Peyer's patch (tissue), 4 donors: ENCODE results near the gene MUC20. TPM values are rescaled to one million over a fixed set of nuclear protein-coding genes. Genes with fewer than 3 reads are reported as not detected.
"Not testable (repeated sequence)": the region's sequence is repeated elsewhere in the genome, so short reads cannot be mapped to it uniquely, and the experiment has no call there.

Experiments
- DNase-seq, 3 donors: peaks; one replicate each; pipeline ENCODE4 v3.0.0-alpha.2; 2017 to 2019
- H3K27ac ChIP-seq, 4 donors: fragments of 200-600 bp; sonication (generic); one replicate each; pipeline ENCODE4 v1.5.1; 2016 to 2019
- H3K27me3 ChIP-seq, 2 donors: fragments of 200-600 bp; sonication (generic); one replicate each; pipeline ENCODE4 v1.5.1; 2019
- H3K36me3 ChIP-seq, 3 donors: fragments of 200-600 bp; sonication (generic); one replicate each; pipeline ENCODE4 v1.5.1; 2016 to 2019
- H3K4me1 ChIP-seq, 4 donors: fragments of 200-600 bp; sonication (generic); one replicate each; pipeline ENCODE4 v1.5.1; 2016 to 2019
- H3K4me3 ChIP-seq, 4 donors: fragments of 200-600 bp; sonication (generic); 1 replicate in 3 of 4; 2 replicates in 1 of 4; pipeline ENCODE4 v1.5.1; 2016 to 2019; ENCODE audit warnings: mild to moderate bottlenecking in 1 of 4
- H3K9me3 ChIP-seq, 4 donors: fragments of 200-600 bp; sonication (generic); one replicate each; pipeline ENCODE4 v1.5.1; 2016 to 2019; ENCODE audit warnings: mild to moderate bottlenecking in 1 of 4
- POLR2A ChIP-seq, 2 donors: fragments of 450-650 bp; IDR thresholded peaks; one replicate each; pipeline ENCODE4 v1.5.1; 2017; ENCODE audit warnings: antibody characterized with exemption in 2 of 2, mild to moderate bottlenecking in 2 of 2, moderate library complexity in 2 of 2
- small RNA-seq, 2 donors: library from RNA; depleted of rRNA; stranded (forward); fragments of <200 nt; gene quantifications; one replicate each; pipeline ENCODE3, GENCODE V24; 2016
- total RNA-seq, 4 donors: library from RNA; depleted of rRNA; stranded (reverse); fragments of >200 nt; gene quantifications; one replicate each; pipeline ENCODE4 v1.1.0, GENCODE V29; 2016
- TF ChIP-seq, protein P1 (sequence below), 6 experiments: fragments of 450-650 bp in 4 of 6; fragments of 200-600 bp in 2 of 6; sonication (generic) in 1 of 6; IDR thresholded peaks; one replicate each; pipeline ENCODE4 v1.5.1; 2017 to 2019; ENCODE audit warnings: antibody characterized with exemption in 6 of 6, mild to moderate bottlenecking in 3 of 6, moderate library complexity in 1 of 6

The MUC20 gene
- total RNA-seq, 4 donors from 2014 or later: 57.8 to 120 (median 87.7) TPM

DNA sequence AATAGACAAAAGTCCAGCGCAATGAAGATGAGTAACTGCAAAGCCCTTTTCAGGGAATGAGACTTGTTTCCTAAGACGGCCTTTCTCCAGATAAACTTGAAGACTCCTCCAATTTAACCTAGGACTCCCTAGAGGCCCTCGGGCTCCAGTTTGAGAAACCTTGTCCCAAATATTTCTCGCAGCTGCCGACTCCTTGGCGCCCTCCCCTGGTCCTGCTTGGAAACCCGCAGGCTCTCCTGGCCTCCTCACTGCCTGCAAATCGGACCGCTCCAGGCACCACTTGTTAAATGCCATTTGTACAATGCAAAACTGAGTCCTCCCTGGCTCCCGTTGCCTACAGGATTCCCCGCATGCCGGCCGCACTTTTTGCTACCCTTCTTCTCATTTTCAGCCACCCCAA is 54.1 kb downstream of the MUC20 start:
- TF ChIP-seq, protein P1, sequence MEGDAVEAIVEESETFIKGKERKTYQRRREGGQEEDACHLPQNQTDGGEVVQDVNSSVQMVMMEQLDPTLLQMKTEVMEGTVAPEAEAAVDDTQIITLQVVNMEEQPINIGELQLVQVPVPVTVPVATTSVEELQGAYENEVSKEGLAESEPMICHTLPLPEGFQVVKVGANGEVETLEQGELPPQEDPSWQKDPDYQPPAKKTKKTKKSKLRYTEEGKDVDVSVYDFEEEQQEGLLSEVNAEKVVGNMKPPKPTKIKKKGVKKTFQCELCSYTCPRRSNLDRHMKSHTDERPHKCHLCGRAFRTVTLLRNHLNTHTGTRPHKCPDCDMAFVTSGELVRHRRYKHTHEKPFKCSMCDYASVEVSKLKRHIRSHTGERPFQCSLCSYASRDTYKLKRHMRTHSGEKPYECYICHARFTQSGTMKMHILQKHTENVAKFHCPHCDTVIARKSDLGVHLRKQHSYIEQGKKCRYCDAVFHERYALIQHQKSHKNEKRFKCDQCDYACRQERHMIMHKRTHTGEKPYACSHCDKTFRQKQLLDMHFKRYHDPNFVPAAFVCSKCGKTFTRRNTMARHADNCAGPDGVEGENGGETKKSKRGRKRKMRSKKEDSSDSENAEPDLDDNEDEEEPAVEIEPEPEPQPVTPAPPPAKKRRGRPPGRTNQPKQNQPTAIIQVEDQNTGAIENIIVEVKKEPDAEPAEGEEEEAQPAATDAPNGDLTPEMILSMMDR (IDR thresholded peaks at IDR 0.05): peak in 4 of 6 experiments; percentile 10 to 44 (median 32)
- TF ChIP-seq POLR2A (IDR thresholded peaks at IDR 0.05): no peak
- H3K36me3 ChIP-seq: no peaks in the 10 kb centered on the region
- H3K4me3 ChIP-seq: no peak overlapping the region
- no peak for DNase-seq
- H3K27ac ChIP-seq: no peak overlapping the region
- no peaks in the 10 kb centered on the region for H3K4me1 ChIP-seq
- no peaks in the 10 kb centered on the region for H3K27me3 ChIP-seq
- H3K9me3 ChIP-seq: no peaks in the 10 kb centered on the region

GRCh38 chr3:195777975-195778374 is 57.2 kb downstream of the MUC20 start:
- H3K27ac ChIP-seq: no peak overlapping the region
- H3K36me3 ChIP-seq: no peaks in the 10 kb centered on the region
- H3K4me1 ChIP-seq: no peaks in the 10 kb centered on the region
- no peaks in the 10 kb centered on the region for H3K27me3 ChIP-seq
- TF ChIP-seq, protein P1 (IDR thresholded peaks at IDR 0.05): no peak
- TF ChIP-seq POLR2A (IDR thresholded peaks at IDR 0.05): no peak
- DNase-seq: no peak
- no peak overlapping the region for H3K4me3 ChIP-seq
- no peaks in the 10 kb centered on the region for H3K9me3 ChIP-seq

- H3K4me1 ChIP-seq, H3K27ac ChIP-seq, H3K4me3 ChIP-seq, H3K9me3 ChIP-seq, H3K27me3 ChIP-seq, H3K36me3 ChIP-seq, DNase-seq: not testable (repeated sequence)
Measured at GRCh38 chr3:195781236-195781635, 60.5 kb downstream of the MUC20 start.

Small RNA genes lying within 50 kb of the gene (small RNA-seq; reads per million reads assigned to genes)
- gene MIR570: 0 to 0.13 reads per million in 2 donors

Other genes starting within 250 kb of the MUC20 start
- gene PPP1R2, start 177.7 kb upstream of the MUC20 start, total RNA-seq: 10 to 100 TPM; 48.2 to 79.8 (median 66.0) TPM
- 10 to 100 TPM; 22.3 to 68.2 (median 35.6) TPM for gene APOD, start 137.0 kb upstream of the MUC20 start, total RNA-seq
- 10 to 100 TPM in 2 of 4 donors, 1 to 10 TPM in 2; 5.8 to 23.1 (median 13.0) TPM for gene MUC4, start 91.0 kb downstream of the MUC20 start, total RNA-seq
- gene TNK2, start 187.6 kb downstream of the MUC20 start, total RNA-seq: 100 to 1,000 TPM in 1 of 4 donors, 10 to 100 TPM in 3; 18.6 to 149 (median 24.6) TPM